ENCODE measurements around the gene NBEAL2.

NBEAL2 gene

GRCh38 chr3:46978985-46979944, at the start of gene NBEAL2:
Gene NBEAL2 (plus strand): TSS chr3:46979666. CDS start chr3:46979862, 196 bp downstream.
- TF ChIP-seq CTCF (IDR thresholded peaks at IDR 0.05), result no peak
- Histone ChIP-seq H3K4me3 (peak within 1 kb of the TSS; percentile 86), H3K27ac (peak within 1 kb of the TSS; percentile 78 to 93)
- DNase-seq (ENCODE audit: low spot score), result peak; percentile 95

DNA sequence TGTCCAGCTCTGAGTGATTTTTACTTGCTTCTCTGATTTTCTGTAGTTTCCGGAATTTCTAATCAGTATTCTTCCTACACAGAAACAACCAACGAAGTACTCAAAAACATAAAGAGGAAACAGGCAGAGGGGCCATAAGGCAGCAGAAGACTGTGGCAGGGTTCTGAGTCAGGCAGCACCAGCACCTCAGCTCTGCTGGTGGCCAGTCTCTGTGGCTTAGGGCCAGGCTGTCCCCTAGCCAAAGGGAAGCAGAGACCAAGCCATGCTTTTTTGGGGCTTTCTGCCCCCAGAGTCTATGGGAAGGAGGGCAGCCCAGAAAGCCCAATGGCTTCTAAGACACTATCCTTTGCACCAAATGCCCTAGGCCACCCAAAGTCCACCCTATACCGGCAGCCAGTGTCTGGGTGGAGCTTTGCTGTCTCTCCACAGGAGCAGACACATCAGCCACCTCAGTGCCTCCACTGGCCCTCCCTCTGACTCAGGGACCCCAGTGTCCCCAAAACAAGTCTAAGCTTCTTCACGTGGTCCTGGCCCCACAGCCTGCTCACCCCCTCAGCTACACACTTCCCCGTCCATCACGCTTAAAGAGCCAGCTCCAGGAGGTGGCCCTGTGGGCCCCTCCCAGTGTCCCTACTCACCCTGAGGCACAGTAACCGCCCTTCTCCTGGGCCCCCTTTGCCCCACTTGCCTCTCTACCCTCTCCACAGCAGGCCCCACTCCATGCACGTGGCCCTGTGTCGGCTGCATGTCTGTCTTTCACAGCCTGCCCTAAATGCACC, 49.1 kb upstream of the NBEAL2 start:
- Histone ChIP-seq H3K4me3 (peak overlapping the region; percentile 19), H3K27ac (peak overlapping the region; percentile 86 to 92)
- no peak for DNase-seq (ENCODE audit: low spot score)
- TF ChIP-seq CTCF (IDR thresholded peaks at IDR 0.05), result no peak

DNA sequence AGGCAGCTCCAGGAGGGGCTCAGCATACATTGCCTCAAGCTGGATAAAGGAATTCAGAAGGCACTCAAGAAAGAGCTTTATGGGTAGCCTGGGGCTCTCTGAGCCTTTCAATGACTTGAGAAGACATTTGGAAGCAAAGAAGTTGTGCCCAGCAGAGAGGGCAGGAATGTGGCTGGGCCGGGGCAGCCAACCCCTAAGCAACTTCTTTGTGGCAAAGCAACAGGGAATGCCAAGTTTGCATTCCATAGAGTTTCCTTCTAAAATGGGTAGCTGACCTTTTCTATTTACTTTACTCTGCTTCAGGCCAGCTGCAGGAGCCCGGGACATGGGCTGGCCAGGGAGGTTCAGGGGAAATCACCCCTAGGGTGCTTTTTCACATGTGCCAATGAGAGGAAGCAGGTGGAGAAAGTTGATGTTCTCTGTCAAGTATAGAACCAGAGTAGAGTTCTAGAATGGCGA, 48.5 kb upstream of the NBEAL2 start:
- H3K4me3 ChIP-seq, result peak overlapping the region; percentile 19
- peak overlapping the region; percentile 86 to 92 for H3K27ac ChIP-seq
- TF ChIP-seq CTCF (IDR thresholded peaks at IDR 0.05), result no peak
- no peak for DNase-seq (ENCODE audit: low spot score)

DNA sequence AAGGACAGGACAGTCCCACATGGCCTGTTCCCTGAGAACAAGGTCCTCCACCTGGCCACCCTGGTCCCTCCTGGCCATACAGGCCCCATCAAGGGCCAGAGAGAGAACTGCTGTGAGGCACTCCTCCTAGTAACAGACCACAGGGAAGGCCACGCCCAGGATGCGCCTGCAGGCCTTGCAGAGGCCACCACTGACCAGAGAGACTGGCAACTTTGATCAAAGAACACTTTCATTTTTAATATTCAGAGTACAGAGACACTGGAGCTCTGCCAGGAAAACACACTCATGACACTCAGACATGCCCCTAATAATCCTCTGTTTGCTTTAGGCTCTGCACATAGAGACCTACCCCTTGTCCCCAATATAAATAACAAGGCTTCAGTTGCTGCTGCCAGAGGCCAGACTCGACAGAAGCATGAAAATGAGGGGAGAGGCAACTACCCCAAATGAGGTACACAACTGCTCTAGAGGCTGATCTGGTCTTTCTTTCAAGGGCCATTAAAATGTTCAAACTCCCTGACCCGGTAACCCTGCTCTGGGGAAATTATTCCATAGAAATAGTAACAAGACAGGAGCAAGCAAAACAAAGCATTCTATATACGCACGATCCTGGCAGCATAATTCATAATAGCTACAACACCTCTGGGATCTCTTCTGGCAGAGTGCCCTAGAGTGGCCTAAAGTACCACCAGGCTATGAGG, 47.7 kb upstream of the NBEAL2 start:
- H3K27ac ChIP-seq, result peak overlapping the region; percentile 86 to 92
- H3K4me3 ChIP-seq, result peak overlapping the region; percentile 11
- no peak for DNase-seq (ENCODE audit: low spot score)
- no peak for TF ChIP-seq CTCF (IDR thresholded peaks at IDR 0.05)

GRCh38 chr3:46932455-46933225, 46.8 kb upstream of the NBEAL2 start:
- DNase-seq (ENCODE audit: low spot score), result no peak
- H3K27ac ChIP-seq, result peak overlapping the region; percentile 86 to 92
- H3K4me3 ChIP-seq, result no peak overlapping the region
- no peak for TF ChIP-seq CTCF (IDR thresholded peaks at IDR 0.05)

DNA sequence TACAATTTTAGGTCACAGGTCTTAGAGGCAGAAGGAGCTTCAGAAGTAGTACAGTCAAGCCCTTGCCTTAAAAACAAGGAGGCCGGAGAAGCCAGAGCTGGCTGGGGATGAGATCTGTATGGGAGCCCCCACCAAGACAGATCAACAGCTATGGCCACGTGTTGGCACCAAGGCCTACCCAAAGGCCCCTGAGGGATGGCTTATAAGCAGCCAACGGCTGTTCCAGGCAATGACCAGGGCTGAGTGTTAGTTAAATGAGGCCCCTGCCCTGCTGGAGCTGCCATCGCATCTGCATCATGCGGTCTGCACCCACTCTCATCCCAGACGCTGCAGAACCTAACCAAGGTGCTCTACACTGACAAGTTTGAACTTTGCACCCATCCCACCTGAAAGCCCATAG, 46.2 kb upstream of the NBEAL2 start:
- H3K27ac ChIP-seq, result peak overlapping the region; percentile 86 to 92
- TF ChIP-seq CTCF (IDR thresholded peaks at IDR 0.05), result no peak
- H3K4me3 ChIP-seq, result no peak overlapping the region
- no peak for DNase-seq (ENCODE audit: low spot score)

Data from coronary artery (tissue), 2 donors.